Psoas muscle (tissue), 8 donors: ENCODE data around the gene RIN3. TPM values are rescaled to one million over a fixed set of nuclear protein-coding genes. Genes with fewer than 3 reads are reported as not detected.

Experiments used
- ATAC-seq, 4 donors: fragments of 200-7000 bp; cut with Tn5 transposase; one replicate each; pipeline ENCODE4 v1.9.1; 2020; ENCODE audit warnings: moderate library complexity in 3 of 4, mild to moderate bottlenecking in 2 of 4
- DNase-seq, 2 donors: peaks; one replicate each; pipeline ENCODE4 v3.0.0-alpha.2; 2020
- H3K27ac ChIP-seq: fragments of 200-600 bp; one replicate; pipeline ENCODE4 v1.8.0; 2022
- H3K27me3 ChIP-seq, 3 donors: fragments of 200-600 bp in 1 of 3; one replicate each; pipeline versions ENCODE4 v1.6.1 to v1.8.0; 2013 to 2022; ENCODE audit warnings: low read length in 2 of 3, mild to moderate bottlenecking in 2 of 3, moderate library complexity in 1 of 3; ENCODE audit not compliant: insufficient read depth in 3 of 3
- H3K36me3 ChIP-seq, 2 donors: fragments of 200-600 bp in 1 of 2; one replicate each; pipeline versions ENCODE4 v1.6.1 to v1.8.0; 2013 to 2022; ENCODE audit warnings: low read depth in 1 of 2, mild to moderate bottlenecking in 1 of 2, moderate library complexity in 1 of 2; ENCODE audit not compliant: insufficient read depth in 1 of 2
- H3K4me1 ChIP-seq: fragments of 200-600 bp; one replicate; pipeline ENCODE4 v1.8.0; 2022
- H3K4me3 ChIP-seq: fragments of 200-600 bp; one replicate; pipeline ENCODE4 v1.8.0; 2022; ENCODE audit warnings: mild to moderate bottlenecking
- H3K9me3 ChIP-seq: fragments of 200-600 bp; one replicate; pipeline ENCODE4 v1.8.0; 2022
- WGBS, 3 donors: extraction: QIAGEN DNeasy Blood & Tissue Kit; methylation state at CpG; one replicate each; pipeline versions ENCODE4 v1.1.6 to v1.1.7; 2013; 5-methylcytosine and 5-hydroxymethylcytosine counted together
- intact Hi-C, 2 donors: fragments of 100-400 bp; cut with DNase I; formaldehyde crosslinking; loops; one replicate each; pipeline versions ENCODE4 v1.11.0 to v1.14.2; 2022
- polyA plus RNA-seq, 3 donors: library from polyadenylated mRNA; stranded (reverse); fragments of 200-250 nt; gene quantifications; one replicate each; pipeline ENCODE4 v1.2.3, GENCODE V29; 2013
- total RNA-seq, 4 donors: library from RNA; stranded (reverse); fragmentation: NEBNext Ultra II Directional in 2 of 4; extraction: Animal tissue kit (Norgen Biotek cat#: 25700) in 2 of 4; gene quantifications; one replicate each; pipeline versions ENCODE4 v1.2.1 to v1.2.4, GENCODE V29; 2021 to 2023
- TF ChIP-seq, protein P1 (sequence below): fragments of 200-600 bp; IDR thresholded peaks from one replicate; pipeline ENCODE4 v1.8.0; 2022; ENCODE audit warnings: antibody characterized with exemption
- donor health status: healthy with polysubstance abuse.
- donor health status: DM: no; HTN: no; CAD: no; lungs with moderate emphysema.
- donor health status: Bipolar disorder and iron deficiency.
- donor health status: healthy.
- donor health status: DM: yes; HTN: yes; CAD: no.
- donor health status: DM: no; HTN: no; CAD: no.
- donor health status: DM: no; HTN: no; CAD: no.
- donor health status: DM: yes; HTN: yes; CAD: no.

The RIN3 gene
- total and polyA plus RNA-seq, 7 donors = 1.2 to 8.7 (median 3.8) TPM

DNA sequence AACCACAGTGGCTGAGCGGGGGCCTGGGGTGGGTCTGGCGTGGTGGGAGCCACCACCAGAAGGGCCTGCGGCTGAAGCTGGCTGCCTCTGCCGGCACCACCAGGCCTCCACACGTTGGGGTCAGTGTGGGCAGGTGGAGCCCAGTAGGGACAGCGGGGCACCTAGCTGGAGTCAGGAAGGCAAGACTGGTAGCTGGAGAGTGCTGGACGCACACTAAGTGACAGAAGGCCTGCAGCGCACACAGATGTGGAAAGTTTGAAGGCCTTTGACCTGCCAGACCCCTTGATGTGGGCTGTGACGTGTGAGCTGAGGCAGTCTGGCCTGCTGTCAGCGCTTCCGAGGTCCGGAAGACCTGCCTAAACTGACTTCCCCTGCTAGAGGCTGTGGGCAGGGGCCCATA lies 26.3 kb downstream of the RIN3 start:
- no peaks in the 10 kb centered on the region for H3K27me3 ChIP-seq
- DNase-seq (peak; percentile 23 to 60), ATAC-seq (peak in 3 of 4 donors; percentile 9 to 56 (median 17))
- H3K9me3 ChIP-seq = no peaks in the 10 kb centered on the region
- intact Hi-C loops = no loop called here
- WGBS, 3 donors = 37 to 44% (median 37%) methylated on average over 12 of the region's 12 CpGs
- H3K4me1 ChIP-seq = peaks cover 8% of the 10 kb centered on the region
- H3K36me3 ChIP-seq = no peaks in the 10 kb centered on the region
- H3K4me3 ChIP-seq = no peak overlapping the region
- TF ChIP-seq, protein P1, sequence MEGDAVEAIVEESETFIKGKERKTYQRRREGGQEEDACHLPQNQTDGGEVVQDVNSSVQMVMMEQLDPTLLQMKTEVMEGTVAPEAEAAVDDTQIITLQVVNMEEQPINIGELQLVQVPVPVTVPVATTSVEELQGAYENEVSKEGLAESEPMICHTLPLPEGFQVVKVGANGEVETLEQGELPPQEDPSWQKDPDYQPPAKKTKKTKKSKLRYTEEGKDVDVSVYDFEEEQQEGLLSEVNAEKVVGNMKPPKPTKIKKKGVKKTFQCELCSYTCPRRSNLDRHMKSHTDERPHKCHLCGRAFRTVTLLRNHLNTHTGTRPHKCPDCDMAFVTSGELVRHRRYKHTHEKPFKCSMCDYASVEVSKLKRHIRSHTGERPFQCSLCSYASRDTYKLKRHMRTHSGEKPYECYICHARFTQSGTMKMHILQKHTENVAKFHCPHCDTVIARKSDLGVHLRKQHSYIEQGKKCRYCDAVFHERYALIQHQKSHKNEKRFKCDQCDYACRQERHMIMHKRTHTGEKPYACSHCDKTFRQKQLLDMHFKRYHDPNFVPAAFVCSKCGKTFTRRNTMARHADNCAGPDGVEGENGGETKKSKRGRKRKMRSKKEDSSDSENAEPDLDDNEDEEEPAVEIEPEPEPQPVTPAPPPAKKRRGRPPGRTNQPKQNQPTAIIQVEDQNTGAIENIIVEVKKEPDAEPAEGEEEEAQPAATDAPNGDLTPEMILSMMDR = no peak
- peak overlapping the region; percentile 73 for H3K27ac ChIP-seq

DNA sequence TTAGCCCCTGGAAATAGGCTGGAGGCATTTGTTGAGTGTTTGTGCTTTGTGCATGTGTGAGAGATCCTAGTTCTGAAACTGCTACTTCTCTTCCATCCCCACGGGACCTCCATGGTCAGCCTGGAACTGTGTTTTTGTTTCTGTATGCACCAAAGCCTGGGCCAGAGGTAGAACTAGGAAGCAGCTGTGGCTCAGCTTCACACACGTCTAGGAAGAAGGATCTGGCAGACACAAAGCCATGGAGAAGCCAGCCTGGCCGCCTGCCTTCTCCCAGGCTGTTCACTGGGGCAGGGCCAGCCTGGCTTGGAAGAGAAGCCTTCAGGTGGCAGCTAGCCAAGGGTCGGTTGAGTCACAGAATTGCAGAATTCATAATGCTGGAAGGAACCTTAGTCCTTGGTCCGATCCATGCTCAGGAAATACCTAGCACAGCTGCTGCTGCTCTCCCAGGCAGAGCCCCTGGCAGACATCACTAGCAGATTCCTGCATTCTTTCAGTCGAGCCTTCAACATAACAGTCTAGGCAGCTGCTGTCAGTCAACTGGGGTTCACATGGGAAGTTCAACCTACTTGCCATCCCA lies 27.0 kb downstream of the RIN3 start:
- Histone ChIP-seq H3K4me3 (no peak overlapping the region), H3K27ac (peak overlapping the region; percentile 73), H3K36me3 (no peaks in the 10 kb centered on the region), H3K4me1 (peaks cover 8% of the 10 kb centered on the region), H3K9me3 (no peaks in the 10 kb centered on the region), H3K27me3 (no peaks in the 10 kb centered on the region)
- ATAC-seq = peak; percentile 82 to 94 (median 90)
- intact Hi-C loops = no loop called here
- TF ChIP-seq, protein P1 = no peak
- DNase-seq = peak; percentile 92 to 93
- WGBS, 3 donors = 1% methylated on average over 6 of the region's 6 CpGs

DNA sequence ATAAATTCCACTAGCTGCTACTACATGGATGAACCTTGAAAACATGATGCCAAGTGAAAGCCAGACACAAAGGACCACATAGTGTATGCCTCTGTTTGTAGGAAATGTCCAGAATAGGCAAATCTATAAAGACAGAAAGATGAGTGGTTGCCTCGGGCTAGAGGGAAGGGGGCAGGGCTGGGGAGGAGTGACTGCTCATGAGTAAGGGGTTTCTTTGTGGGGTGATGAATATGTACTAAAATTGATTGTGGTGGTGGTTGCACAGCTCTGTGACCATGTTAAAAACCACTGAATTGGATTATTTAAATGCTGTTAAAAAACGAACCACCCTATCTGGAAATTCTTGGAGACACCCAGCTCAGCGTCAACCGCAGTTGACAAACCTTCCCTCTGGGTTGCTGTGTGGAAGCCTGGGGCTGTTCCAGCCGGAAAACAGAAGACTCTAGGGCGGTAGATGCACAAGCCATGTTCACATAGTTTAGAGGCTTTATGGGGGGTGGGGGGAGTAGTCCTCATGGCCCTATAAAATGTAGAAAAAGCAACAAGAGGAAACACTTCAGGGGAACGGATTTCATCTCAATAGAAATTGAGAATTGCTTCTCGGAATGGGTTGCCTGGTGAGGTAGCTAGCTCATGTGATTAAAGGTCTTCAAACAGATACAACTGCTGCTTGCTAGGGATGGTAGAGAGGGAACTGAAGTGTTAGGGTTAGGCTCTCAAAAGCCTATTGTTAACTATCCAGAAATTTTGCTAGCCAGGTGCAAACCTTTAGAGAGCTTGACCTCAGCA lies 29.4 kb downstream of the RIN3 start:
- intact Hi-C loops = no loop called here
- no peak for DNase-seq
- H3K27ac ChIP-seq = no peak overlapping the region

DNA sequence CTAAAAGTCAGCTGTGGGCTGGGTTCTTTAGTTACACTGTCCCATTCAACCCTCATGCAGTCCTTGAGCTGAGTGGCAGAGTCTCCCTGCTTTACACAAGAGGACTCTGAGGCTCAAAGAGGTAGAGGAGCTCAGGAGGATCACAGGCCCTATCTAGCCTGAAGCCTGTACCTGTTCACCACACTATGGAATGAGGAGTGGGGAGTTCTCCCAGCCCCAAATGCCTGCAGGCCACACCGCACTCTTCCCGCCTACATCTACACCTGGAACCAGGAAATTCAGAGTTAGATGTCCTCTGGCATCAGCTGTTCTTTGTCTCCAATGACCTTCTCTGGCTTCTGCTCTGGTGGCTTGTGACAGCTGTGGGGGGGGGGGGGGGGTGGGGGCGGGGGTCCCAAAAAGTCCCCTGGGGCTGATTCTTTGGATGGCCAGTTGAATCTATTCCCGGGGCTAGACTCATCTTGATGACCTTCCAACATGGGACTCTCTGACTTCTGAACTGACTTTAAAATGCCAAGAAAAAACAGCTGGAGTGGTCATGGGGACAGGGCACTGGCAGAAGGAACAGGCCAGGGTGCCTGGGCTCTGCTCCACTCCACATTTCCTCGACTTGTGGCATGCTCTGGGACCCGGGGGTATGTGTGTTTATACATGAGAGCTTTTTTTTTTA lies 30.6 kb downstream of the RIN3 start:
- Histone ChIP-seq H3K9me3 (no peaks in the 10 kb centered on the region), H3K27ac (no peak overlapping the region), H3K4me1 (peaks cover 8% of the 10 kb centered on the region), H3K27me3 (no peaks in the 10 kb centered on the region), H3K4me3 (no peak overlapping the region), H3K36me3 (no peaks in the 10 kb centered on the region)
- intact Hi-C loops = no loop called here
- 27 to 33% (median 27%) methylated on average over 6 of the region's 6 CpGs for WGBS, 3 donors
- DNase-seq = no peak
- ATAC-seq = no peak
- TF ChIP-seq, protein P1 = no peak

More for the DNA sequence above, 29.4 kb downstream of the RIN3 start:
- TF ChIP-seq, protein P1 = no peak
- 48 to 64% (median 59%) methylated on average over 8 of the region's 8 CpGs for WGBS, 3 donors
- H3K27me3 ChIP-seq = no peaks in the 10 kb centered on the region
- H3K36me3 ChIP-seq = no peaks in the 10 kb centered on the region
- no peak for ATAC-seq
- no peak overlapping the region for H3K4me3 ChIP-seq
- no peaks in the 10 kb centered on the region for H3K9me3 ChIP-seq
- peaks cover 8% of the 10 kb centered on the region for H3K4me1 ChIP-seq
